Heart right ventricle (tissue), 16 donors: ENCODE measurements around the gene AP2A2. TPM values are rescaled to one million over a fixed set of nuclear protein-coding genes. Genes with fewer than 3 reads are reported as not detected.

Source experiments
- ATAC-seq, 8 donors: fragments of 200-7000 bp; cut with Tn5 transposase; one replicate each; pipeline ENCODE4 v1.9.1; 2020; ENCODE audit warnings: mild to moderate bottlenecking in 8 of 8, moderate library complexity in 8 of 8, moderate number of reproducible peaks in 1 of 8
- DNase-seq, 2 donors: peaks; one replicate each; pipeline ENCODE4 v3.0.0-alpha.2; 2020
- H3K27ac ChIP-seq, 10 donors: fragments of 200-600 bp; sonication (generic) in 2 of 10; one replicate each; pipeline versions ENCODE4 v1.5.0 to v1.8.0; 2020 to 2022; ENCODE audit warnings: mild to moderate bottlenecking in 3 of 10
- H3K27me3 ChIP-seq, 7 donors: fragments of 200-600 bp; one replicate each; pipeline ENCODE4 v1.8.0; 2021 to 2022; ENCODE audit warnings: mild to moderate bottlenecking in 2 of 7
- H3K36me3 ChIP-seq, 9 donors: fragments of 200-600 bp; sonication (generic) in 1 of 9; one replicate each; pipeline versions ENCODE4 v1.5.0 to v1.8.0; 2020 to 2022; ENCODE audit warnings: mild to moderate bottlenecking in 2 of 9
- H3K4me1 ChIP-seq, 9 donors: fragments of 200-600 bp; sonication (generic) in 1 of 9; one replicate each; pipeline versions ENCODE4 v1.5.0 to v1.8.0; 2020 to 2022; ENCODE audit warnings: mild to moderate bottlenecking in 4 of 9
- H3K4me3 ChIP-seq, 10 donors: fragments of 200-600 bp; sonication (generic) in 2 of 10; one replicate each; pipeline versions ENCODE4 v1.5.0 to v1.8.0; 2020 to 2022; ENCODE audit warnings: mild to moderate bottlenecking in 7 of 10, moderate library complexity in 2 of 10
- H3K9me3 ChIP-seq, 11 donors: fragments of 200-600 bp in 10 of 11; sonication (generic) in 2 of 11; one replicate each; pipeline versions ENCODE4 v1.5.0 to v1.8.0; 2013 to 2022; ENCODE audit warnings: mild to moderate bottlenecking in 2 of 11, control low read depth in 1 of 11, moderate library complexity in 1 of 11
- WGBS, 2 donors: extraction: QIAGEN DNeasy Blood & Tissue Kit; methylation state at CpG; one replicate each; pipeline ENCODE4 v1.1.7; 2013; ENCODE audit warnings: inconsistent platforms in 1 of 2; 5-methylcytosine and 5-hydroxymethylcytosine counted together
- intact Hi-C, 10 donors: fragments of 100-400 bp; cut with DNase I; formaldehyde crosslinking; loops; one replicate each; pipeline versions ENCODE4 v1.11.1 to v1.14.2; 2022
- polyA plus RNA-seq, 2 donors: library from polyadenylated mRNA; stranded (reverse); fragments of 200-250 nt; gene quantifications; one replicate each; pipeline ENCODE4 v1.2.3, GENCODE V29; 2013
- total RNA-seq, 10 donors: library from RNA; stranded (reverse); fragmentation: NEBNext Ultra II Directional in 3 of 10; extraction: Animal tissue kit (Norgen Biotek cat#: 25700) in 3 of 10; gene quantifications; one replicate each; pipeline versions ENCODE4 v1.2.1 to v1.2.4, GENCODE V29; 2021 to 2023
- TF ChIP-seq, protein P1 (sequence below), 9 donors: fragments of 200-600 bp; sonication (generic) in 2 of 9; IDR thresholded peaks; one replicate each; pipeline versions ENCODE4 v1.5.0 to v1.8.0; 2021 to 2022; ENCODE audit warnings: antibody characterized with exemption in 9 of 9, mild to moderate bottlenecking in 5 of 9, moderate library complexity in 1 of 9
- donor health status: Arrhythmogenic right ventricular cardiomyopathy.
- donor health status: ischemic (EF 13 %, LVEDD 7.1; RV severe dilation, severe dysfunction).
- donor health status: healthy with polysubstance abuse.
- donor health status: DM: no; HTN: yes; CAD: no.
- donor health status: DM: no; HTN: no; CAD: no.
- donor health status: ischemic (EF 25% LVEDD 6.9; RV normal size, moderate dysfunction).
- donor health status: ischemic (EF 25% LVEDD 5.7; RV mildly dilated, moderate dysfunction).
- donor health status: healthy.
- donor health status: DM: yes; HTN: yes; CAD: no.
- donor health status: Ischemic cardiomyopathy.
- donor health status: ischemic (EF 35%, LVEDD 5.7; RV mildly dilated, moderate dysfunction).
- donor health status: nonischemic (EF 11% LVEDD 7.7; RV severe dilation, severe dysfunction).
- donor health status: DM: yes; HTN: yes; CAD: no.
- donor health status: PGD.
- donor health status: ischemic (EF 29% LVEDD 5.4; RV normal size, mild dysfunction).
- donor health status: nonischemic (EF 23%, LVEDD 6.1; RV moderate dilation, normal function).

The AP2A2 gene
- total and polyA plus RNA-seq, 12 donors = 24.3 to 58.4 (median 37.4) TPM

- H3K36me3 ChIP-seq = no peaks in the 10 kb centered on the region
- 97% methylated on average over 50 of the region's 50 CpGs for whole genome bisulfite sequencing, 2 donors
- no peaks in the 10 kb centered on the region for H3K27me3 ChIP-seq
- H3K27ac ChIP-seq = no peak overlapping the region
- H3K9me3 ChIP-seq = no peaks in the 10 kb centered on the region
- no peaks in the 10 kb centered on the region for H3K4me1 ChIP-seq
- TF ChIP-seq, protein P1, sequence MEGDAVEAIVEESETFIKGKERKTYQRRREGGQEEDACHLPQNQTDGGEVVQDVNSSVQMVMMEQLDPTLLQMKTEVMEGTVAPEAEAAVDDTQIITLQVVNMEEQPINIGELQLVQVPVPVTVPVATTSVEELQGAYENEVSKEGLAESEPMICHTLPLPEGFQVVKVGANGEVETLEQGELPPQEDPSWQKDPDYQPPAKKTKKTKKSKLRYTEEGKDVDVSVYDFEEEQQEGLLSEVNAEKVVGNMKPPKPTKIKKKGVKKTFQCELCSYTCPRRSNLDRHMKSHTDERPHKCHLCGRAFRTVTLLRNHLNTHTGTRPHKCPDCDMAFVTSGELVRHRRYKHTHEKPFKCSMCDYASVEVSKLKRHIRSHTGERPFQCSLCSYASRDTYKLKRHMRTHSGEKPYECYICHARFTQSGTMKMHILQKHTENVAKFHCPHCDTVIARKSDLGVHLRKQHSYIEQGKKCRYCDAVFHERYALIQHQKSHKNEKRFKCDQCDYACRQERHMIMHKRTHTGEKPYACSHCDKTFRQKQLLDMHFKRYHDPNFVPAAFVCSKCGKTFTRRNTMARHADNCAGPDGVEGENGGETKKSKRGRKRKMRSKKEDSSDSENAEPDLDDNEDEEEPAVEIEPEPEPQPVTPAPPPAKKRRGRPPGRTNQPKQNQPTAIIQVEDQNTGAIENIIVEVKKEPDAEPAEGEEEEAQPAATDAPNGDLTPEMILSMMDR (IDR thresholded peaks at IDR 0.05) = no peak
- no peak overlapping the region for H3K4me3 ChIP-seq
- DNase-seq (no peak), ATAC-seq (peak in 1 of 8 donors; percentile 10)
- intact Hi-C loops = no loop called here
Observed at GRCh38 chr11:1023811-1024596, 98.3 kb downstream of the AP2A2 start.

GRCh38 chr11:1024597-1025409 is 99.1 kb downstream of the AP2A2 start:
- no peaks in the 10 kb centered on the region for H3K4me1 ChIP-seq
- ATAC-seq (no peak), DNase-seq (no peak)
- no peaks in the 10 kb centered on the region for H3K9me3 ChIP-seq
- H3K36me3 ChIP-seq = no peaks in the 10 kb centered on the region
- no peak overlapping the region for H3K27ac ChIP-seq
- TF ChIP-seq, protein P1 (IDR thresholded peaks at IDR 0.05) = no peak
- no peaks in the 10 kb centered on the region for H3K27me3 ChIP-seq
- 87 to 89% methylated on average over 48 of the region's 48 CpGs for WGBS, 2 donors
- intact Hi-C loops = no loop called here
- no peak overlapping the region for H3K4me3 ChIP-seq

- Histone ChIP-seq H3K9me3 (no peaks in the 10 kb centered on the region), H3K27ac (no peak overlapping the region), H3K27me3 (no peaks in the 10 kb centered on the region), H3K4me3 (no peak overlapping the region), H3K4me1 (no peaks in the 10 kb centered on the region), H3K36me3 (no peaks in the 10 kb centered on the region)
- TF ChIP-seq, protein P1 (IDR thresholded peaks at IDR 0.05) = no peak
- ATAC-seq (no peak), DNase-seq (no peak)
- 71 to 72% methylated on average over 35 of the region's 35 CpGs for WGBS, 2 donors
- intact Hi-C loops = no loop called here
Observed at GRCh38 chr11:1025410-1026162, 99.9 kb downstream of the AP2A2 start.

DNA sequence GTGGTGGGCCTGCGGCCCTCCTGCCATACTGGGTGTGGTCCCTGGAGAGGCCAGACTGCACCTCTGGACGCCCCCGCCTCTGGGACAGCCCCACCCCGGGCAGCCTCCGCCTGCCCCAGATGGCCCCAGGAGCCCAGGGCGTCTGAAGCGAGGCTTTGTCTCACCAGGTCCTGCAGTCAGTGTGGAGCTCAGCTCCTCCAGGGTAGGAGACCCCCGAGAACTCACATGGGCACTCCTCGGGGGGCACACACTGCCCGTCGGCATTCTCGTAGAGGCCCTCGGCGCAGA is 100.4 kb downstream of the AP2A2 start:
- TF ChIP-seq, protein P1 (IDR thresholded peaks at IDR 0.05) = no peak
- no peaks in the 10 kb centered on the region for H3K36me3 ChIP-seq
- H3K27me3 ChIP-seq = no peaks in the 10 kb centered on the region
- H3K4me3 ChIP-seq = no peak overlapping the region
- DNase-seq = no peak
- 92 to 94% methylated on average over 14 of the region's 14 CpGs for WGBS, 2 donors
- H3K9me3 ChIP-seq = no peaks in the 10 kb centered on the region
- intact Hi-C loops = no loop called here
- ATAC-seq = peak in 1 of 8 donors; percentile 12
- H3K4me1 ChIP-seq = no peaks in the 10 kb centered on the region
- no peak overlapping the region for H3K27ac ChIP-seq
